Kidney capillary endothelial cell (primary cell): ENCODE measurements around the gene CORO2A.
A peak's percentile ranks its signal among the peaks of the same experiment; 100 is the strongest.

Experiments used
- DNase-seq: peaks from one replicate; pipeline ENCODE4 v3.0.0-alpha.2; 2018; ENCODE audit warnings: low spot score

The CORO2A gene, protein sequence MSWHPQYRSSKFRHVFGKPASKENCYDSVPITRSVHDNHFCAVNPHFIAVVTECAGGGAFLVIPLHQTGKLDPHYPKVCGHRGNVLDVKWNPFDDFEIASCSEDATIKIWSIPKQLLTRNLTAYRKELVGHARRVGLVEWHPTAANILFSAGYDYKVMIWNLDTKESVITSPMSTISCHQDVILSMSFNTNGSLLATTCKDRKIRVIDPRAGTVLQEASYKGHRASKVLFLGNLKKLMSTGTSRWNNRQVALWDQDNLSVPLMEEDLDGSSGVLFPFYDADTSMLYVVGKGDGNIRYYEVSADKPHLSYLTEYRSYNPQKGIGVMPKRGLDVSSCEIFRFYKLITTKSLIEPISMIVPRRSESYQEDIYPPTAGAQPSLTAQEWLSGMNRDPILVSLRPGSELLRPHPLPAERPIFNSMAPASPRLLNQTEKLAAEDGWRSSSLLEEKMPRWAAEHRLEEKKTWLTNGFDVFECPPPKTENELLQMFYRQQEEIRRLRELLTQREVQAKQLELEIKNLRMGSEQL

DNA sequence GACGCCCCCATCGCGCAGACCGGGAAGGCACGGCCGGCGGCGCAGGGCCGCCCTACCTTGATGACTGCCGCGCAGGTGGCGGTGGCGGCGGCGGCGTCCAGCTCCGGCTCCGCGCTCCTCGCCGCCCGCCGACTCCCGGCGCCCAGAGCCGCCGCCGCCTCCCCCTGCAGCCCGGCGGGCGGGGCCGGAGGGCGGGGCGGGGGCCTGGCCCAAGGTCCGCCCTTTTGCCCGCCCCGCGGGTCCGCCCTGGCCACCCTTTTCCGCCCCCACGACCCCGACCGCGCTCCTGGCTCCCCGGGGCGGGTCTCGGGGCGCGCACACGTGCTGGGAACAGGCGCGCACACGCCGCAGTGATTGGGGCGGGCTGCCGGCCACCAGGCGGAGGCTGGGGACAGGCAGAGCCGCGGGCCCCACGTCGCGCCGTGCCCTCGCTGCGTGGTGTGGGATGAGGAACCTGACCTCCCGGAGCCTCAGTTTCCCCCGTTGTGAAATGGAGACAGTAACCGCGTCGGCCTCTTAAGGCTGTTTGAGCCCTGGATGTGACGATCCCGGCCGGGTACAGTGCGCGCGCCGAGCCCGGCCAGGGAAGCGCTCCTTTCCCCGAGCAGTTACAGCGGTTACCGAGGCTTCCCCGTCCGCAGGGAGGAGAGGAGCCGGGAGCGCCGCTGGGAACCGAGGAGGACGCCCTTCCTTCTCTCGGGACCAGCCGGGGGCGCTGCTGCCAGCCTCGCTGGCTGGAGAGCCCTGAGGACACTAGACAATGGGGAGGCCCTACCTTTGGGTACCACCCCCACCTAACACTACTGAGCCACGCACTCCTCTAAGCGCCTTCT, at the start of gene CORO2A:
Gene CORO2A, minus strand, starts transcription at position 135 of the 833 bp plus-strand sequence. CDS start 34,977 bp downstream, outside the sequence.
- no peak for DNase-seq

DNA sequence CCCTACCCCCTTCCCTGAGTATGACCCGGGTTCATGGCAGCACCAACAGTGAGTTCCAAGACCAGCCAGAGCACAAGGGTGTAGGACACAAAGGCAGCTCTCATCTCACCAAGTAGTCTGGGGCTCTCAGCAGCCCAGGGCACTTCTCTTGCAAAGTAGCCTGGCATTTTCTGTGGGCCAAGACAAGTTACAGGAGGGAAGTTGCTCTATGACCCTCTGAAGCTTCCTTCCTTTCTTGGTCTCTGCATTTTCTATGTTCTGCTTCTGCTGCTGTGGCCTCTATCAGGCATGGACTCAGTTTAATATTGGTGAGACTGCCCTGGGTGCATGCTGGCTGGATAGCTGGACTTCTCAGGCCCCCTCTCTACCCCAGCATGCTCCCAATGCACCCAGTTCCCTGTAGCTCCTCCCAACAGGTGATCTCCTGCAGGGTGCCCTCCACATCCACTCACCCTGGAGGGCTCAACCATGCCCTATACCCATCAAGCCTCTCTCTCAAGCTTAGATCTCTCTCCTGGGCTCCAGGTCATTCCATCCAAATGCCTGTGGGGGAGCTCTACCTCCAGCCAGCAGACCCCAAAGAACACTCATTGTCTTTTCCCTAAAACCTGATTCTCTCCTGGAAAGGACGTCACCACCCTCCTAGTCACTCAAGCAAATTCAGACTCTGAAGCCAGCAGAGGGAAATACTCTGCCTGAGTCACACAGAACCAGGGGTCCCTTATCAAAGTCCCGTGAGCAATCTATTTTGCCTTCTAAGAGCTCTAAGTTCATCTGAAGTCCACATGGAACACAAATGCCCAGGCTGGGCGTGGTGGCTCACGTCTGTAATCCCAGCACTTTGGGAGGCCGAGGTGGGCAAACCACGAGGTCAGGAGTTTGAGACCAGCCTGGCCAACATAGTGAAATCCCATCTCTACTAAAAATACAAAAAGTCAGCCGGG, 49.2 kb upstream of the CORO2A start:
- no peak for DNase-seq

DNA sequence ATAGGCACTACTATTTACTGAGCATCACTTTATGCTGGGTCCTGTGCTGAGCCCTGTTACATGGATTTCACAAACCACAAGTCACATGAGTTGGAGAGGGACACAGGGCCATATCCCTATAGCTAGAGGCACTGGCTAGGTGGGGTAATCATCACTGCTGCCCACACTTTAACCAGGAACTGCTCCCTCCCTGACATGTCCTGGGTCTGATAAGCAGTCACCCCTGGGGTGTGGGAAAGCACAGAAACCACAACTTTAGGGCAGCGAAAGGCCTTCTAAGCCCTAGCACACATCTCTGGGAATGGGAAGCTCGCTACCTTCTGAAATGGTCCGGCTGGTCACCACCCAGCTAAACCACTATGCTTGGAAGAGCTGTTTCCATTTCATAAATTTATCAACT, 48.0 kb upstream of the CORO2A start:
- DNase-seq = no peak

DNA sequence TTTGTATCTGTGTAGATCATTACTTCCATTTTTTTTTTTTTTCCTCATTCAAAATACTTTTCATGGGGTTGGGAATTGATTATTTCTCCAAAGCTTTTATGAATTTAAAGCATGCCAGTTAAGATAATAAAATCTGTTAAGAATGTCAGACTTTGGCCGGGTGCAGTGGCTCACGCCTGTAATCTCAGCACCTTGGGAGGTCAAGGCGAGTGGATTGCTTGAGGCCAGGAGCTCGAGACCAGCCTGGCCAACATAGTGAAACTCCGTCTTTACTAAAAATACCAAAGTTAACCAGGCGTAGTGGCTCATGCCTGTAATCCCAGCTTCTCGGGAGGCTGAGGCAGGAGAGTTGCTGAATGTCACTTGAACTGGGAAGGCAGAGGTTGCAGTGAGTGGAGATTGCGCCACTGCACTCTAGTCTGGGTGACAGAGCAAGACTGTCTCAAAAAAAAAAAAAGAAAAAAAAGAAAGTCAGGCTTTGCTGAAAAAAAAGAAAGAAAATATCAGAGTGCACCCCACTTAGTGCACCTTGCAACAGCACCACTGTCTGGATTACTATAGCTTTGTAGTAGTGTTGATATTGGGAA, 44.6 kb upstream of the CORO2A start:
- no peak for DNase-seq

DNA sequence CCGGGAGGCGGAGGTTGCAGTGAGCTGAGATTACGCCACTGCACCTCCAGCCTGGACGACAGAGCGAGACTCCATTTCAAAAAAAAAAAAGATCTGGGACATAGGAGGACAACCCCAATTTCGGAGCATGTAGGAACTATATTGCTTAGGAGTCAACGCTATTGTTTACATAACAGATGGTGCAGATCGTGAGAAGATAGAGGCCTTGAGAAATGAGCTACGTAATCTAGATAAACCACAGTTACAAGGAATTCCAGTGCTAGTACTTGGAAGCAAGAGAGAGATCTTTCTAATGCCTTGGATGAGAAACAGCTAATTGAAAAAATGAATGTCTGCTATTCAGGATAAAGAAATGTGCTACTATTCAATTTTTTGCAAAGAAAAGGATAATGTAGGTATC, 42.7 kb upstream of the CORO2A start:
- no peak for DNase-seq

DNA sequence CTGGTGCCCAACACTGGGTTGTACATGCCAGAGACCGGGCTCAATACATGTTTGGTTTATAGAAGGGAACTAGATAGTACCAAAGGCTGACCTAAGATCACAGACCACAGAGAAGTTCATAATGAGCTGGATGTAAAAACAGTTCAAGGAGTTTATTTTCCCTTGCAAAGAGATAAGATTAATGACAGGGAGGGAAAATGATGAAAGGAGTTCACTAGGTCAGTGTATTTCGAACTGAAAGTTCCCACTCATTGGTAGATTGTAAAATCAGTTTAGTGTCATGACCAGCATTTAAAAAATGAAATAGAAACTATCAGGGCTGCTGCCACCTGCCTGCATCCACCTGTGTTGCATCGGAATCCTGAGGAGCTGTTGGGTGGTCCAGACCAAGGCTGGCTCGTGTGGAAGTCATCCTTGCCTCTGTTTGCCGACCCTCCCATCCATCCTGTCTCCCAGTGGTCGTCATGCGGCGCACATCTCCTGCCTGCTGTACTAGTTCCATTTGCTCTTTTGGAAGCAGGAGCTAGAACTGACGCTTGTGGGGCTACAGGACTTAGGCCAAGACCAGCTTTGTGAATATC, 41.9 kb upstream of the CORO2A start:
- DNase-seq = no peak

DNA sequence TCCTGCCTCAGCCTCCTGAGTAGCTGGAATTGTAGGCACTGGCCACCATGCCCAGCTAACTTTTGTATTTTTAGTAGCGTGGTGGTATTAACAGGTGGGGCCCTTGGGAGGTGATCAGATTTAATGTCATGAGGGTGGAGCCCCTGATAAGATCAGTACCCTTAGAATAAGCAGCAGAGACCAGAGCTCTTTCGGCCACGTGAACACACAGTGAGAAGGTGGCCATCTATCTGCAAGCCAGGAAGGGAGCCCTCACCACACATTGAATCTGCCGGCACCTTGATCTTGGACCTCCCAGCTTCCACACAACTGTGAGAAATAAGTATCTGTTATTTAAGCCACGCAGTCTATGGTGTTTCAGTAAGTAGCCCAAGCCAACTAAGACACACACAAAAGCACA, 40.5 kb upstream of the CORO2A start:
- DNase-seq = no peak

DNA sequence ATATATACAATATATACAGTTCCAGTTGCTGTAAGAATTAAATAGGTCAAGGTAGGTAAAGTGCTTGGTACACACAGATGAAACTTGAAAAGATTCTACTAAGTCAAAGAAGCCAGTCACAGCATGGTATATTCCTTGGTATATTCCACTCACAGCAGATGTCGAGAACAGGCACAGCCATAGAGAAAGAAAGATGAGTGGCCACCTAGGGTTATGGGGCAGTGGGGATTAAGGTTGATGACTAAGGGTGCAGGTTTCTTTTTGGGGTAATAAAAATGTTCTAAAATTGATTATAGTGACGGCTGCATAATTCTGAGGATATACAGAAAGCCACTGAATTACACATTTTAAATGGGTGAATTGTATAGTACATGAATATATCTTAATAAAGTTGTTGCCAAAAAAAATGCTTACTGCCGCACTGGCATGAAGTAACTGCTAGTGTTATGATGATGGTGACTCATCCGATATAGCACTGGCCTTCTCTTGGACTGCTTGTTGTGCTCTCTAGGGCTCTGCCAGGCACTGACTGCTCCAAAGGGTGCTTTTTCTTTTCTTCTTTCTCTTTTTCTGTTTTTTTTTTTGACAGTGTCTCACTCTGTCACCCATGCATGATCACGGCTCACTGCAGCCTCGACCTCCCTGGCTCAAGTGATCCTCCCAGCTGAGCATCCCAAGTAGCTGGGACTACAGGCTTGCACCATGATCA, 39.5 kb upstream of the CORO2A start:
- DNase-seq = no peak

DNA sequence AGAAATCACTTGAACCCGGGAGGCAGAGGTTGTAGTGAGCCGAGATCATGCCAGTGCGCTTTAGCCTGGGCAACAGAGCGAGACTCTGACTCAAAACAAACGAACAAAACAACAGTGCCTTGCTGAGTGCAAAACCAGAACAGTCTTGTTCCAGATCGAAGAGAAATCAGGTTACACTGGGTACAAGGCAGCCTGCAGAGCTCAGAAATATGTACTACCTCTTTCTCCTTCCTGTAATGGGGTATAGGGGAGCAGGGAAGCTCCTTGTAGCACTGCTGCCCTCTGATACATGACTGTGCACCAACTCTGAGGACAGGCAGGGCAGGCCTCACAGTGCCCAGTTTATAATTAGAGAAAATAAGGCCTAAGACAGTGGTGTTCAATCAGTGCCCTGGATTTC, 38.4 kb upstream of the CORO2A start:
- no peak for DNase-seq

DNA sequence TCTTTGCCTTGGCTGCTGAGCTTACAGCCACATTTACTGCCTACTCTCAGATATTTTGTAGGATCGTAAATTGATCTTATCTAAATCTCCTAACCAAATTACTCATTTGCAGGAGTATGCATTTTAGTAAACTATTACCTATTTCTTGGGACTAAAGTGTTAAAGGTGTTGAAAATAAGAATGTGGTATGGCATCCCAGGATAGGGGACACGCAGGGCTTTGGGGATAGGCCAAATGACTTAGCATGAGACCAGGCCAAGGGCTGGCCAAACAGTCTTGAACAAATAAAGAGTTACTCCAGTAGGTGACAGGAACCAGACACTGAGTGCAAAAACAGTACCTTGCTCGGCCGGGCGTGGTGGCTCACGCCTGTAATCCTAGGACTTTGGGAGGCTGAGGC, 37.9 kb upstream of the CORO2A start:
- DNase-seq = no peak

DNA sequence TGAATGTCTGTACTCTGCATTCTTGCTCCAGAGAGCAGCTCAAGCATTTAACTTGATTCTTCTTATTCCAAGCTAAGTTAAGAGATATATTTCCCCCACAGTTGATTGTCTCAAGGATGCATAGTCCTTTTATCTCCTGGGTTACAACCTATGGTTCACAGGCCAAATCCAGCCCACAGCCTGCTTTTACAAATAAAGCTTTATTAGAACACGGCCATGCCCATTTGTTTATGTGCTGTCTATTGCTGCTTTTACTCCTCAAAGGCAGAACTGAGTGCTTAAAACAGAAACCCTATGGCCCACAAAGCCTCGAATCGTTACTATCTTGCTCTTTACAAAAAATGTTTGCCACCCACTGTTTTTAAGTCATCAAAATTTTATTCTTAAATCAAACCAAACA, 37.2 kb upstream of the CORO2A start:
- no peak for DNase-seq

DNA sequence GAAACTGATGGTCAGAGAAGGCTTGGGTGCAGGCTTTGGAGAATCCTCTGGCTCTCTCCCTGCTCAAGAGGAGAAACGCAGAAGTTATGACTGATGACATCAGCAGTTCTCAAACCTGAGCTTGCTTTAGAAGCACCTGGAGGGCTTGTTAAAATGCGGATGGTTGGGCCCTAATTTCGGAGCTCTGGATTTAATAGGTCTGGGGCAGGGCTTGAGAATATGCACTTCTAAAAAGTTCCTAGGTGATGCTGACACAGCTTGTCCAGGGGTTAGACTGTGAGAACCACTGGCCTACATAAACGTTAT, 36.6 kb upstream of the CORO2A start:
- no peak for DNase-seq

DNA sequence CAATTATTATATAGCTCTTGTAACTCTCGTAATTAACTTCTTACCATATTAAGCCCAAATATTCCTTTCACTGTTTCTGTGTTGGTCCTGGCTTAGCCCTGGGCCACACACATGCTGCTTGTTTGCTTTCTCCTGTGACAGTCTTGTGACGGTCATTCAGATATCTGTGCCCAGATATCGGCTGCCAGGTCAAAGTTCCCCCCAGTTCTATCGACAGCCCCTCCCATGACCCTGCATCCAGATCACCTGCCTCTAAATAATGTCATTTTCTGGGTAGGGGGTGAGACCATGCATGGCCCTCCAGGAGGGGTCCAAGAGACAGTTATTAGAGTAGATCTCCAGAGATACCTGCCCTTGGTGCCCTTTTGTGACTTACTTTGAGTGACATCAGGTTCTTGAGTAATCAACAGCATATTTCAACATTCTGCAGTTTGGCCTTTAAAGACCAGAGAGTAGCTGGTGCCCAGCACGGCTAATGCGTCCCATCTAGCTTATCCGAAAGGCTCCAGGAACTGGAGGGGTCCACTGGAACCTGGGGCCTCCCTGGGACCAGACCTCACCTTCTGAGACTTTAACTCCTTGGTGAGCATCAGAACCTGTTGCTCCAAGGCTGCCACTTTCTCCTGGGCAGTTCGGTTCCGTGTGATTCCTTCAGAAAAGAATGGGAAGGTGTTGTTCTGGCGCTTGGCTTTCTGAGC, 36.1 kb upstream of the CORO2A start:
- no peak for DNase-seq

DNA sequence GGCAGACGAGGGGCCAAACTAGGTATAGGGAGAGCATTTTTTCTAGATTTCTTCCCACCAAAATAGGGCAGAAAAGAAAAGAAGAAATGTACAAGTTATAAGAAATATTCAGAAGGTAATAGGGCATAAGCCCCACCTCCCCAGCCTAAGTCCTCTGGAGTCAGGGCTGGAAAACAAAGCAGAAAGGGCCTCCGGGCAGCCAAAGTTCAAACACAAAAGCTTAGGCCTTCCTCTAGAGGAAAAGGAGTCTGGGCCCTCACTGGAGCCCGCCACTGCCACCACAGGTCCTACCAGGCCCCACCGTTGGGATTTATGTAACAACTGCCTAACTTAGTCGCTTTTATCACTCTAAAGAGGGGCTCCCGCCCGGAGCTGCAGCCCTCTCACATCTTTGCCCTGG, 35.4 kb upstream of the CORO2A start:
- DNase-seq = no peak

DNA sequence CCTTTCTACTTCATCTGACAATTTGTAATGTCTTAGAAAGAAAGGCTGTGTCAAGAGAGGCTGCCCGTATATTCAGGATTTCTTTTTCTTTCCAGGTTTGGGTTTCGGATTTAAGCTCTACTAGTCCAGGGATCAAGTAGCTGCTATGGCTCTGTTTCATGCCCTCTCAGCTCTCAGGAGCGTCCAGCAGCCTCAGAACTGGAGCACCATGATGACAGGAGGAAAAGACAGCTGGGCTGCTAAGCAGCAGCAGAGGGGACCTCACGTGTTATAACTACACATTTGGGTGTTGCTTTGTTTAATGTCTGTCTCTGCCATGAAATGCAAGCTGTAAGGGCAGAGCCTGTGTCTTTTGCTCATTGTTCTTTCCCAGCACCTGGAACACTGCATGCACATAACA, 34.5 kb upstream of the CORO2A start:
- DNase-seq = no peak

DNA sequence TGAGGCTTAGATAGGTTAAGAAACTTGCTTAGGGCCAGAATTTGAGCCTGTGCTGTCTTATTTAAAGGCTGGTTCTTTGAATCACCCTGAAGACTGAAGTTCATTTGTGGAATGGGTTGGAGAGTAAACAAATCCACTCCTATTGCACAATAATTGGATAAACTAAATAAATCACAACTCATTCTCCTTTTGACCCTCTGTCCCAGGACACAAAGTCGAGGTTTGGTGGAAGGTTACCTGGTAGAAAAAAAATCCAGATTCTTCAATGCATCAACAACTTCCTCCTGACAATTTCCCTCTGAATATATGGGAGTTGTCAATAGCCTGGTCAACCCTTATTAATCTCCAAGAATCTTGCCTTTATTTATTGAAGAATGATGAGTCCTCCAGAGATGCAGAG, 34.1 kb upstream of the CORO2A start:
- no peak for DNase-seq

DNA sequence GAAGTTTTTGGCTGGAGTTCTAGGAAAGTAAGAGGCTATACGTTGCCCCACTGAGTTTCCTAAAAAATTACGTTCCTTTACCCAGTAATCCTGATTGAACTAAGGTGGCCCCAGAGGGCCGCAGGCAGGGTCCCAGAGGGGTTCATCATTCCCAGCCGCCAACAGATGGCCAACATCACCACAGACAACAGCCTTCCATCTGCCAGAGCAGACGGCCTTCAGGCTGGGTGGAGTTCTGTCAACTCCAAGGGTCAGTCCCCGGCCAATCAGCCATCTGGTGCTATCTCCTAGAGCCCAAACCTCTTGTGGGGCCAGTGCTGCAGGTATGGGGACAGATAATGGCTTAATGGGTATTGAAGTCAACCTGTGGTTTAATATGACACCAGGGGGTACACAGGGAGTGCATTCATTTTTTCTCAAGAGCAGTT, 32.6 kb upstream of the CORO2A start:
- no peak for DNase-seq

DNA sequence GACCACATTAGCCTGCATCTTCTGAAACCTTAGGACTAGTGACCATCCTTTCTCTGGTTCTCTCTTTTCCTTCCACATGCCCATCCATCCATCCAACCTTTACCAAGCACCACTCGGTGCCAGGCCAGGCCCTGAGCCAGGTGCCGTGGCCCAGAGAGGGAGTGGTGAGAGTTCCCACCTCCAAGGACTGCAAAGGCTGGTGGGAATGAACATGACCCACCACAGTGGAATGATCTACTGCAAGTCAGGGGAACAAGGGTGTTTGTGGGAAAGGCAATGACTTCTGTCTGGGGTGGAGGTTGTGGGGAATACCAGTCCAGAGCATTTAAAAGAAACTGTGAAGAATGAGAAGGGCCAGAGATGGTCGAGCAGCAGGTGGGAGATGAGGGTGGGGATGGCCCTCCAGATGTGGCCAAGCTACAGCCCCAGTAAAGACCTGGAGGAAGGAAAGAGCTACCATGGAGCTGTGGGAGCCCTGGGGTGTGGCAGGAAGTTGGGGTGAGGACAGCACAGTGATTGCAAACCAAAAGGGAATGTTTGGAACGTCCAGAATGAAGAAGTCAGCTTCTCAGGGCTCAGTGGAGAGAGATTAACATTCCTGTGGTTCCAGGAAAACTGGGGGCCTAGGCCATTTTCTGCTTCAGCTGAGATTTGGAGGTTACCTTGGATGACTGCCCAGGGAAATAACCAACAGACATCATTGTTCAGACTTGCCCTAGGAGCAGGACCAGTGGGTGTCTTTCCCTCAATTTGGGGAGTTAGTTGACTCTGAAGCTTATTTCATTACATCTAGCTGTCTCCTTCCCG, 30.7 kb upstream of the CORO2A start:
- peak; percentile 50 for DNase-seq

DNA sequence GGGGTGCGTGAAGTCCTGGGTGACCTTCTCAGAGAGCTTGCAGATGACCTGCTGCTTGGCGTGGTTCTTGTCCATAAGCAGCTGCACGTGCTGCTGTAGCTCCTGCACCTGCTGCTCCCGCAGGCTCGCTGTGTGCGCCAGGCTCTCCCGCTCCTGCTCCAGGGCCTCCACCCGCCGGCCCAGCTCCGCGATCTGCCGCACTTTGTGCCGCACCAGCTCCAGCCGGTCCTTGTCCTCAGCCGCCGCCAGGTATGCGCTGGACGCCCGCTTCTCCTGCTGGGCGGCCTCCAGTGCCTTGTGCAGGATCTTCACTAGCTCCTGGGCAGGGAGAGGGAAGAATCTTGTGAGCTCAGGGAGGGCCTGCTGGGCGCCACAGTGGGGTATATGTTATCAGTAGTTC, 28.5 kb upstream of the CORO2A start:
- DNase-seq = no peak
